AG04450 (cell line): ENCODE measurements around the gene AAR2. TPM values are rescaled to one million over a fixed set of nuclear protein-coding genes. Genes with fewer than 3 reads are reported as not detected.

Experiments used
- CTCF ChIA-PET: fragments of 300-600, 350-600 bp; formaldehyde crosslinking; extraction: SDS; loops from one replicate; lab custom pipeline; 2022; ENCODE audit warnings: antibody characterized with exemption, inconsistent platforms; lab: Charles Lee
- POLR2A ChIA-PET: fragments of 350-600 bp; formaldehyde crosslinking; extraction: SDS; loops from one replicate; lab custom pipeline; 2021; ENCODE audit warnings: antibody characterized with exemption, inconsistent platforms; lab: Yijun Ruan, JAX
- DNase-seq: peaks from one replicate; pipeline ENCODE4 v3.0.0-alpha.2; 2011; ENCODE audit warnings: low read depth, low spot score
- H3K27ac ChIP-seq: one replicate; pipeline ENCODE4 v1.5.1; 2012; ENCODE audit warnings: low read depth, low read length, control low read depth
- H3K27me3 ChIP-seq: one replicate; pipeline ENCODE4 v1.6.0; 2012; ENCODE audit warnings: low read length; ENCODE audit not compliant: control insufficient read depth, insufficient read depth
- H3K4me3 ChIP-seq: 2 replicates; pipeline ENCODE4 v1.5.1; 2011; ENCODE audit warnings: mild to moderate bottlenecking, low read depth, low read length, control low read depth
- H3K9me3 ChIP-seq: 2 replicates; pipeline ENCODE4 v1.5.1; 2012; ENCODE audit warnings: low read length; ENCODE audit not compliant: control insufficient read depth, insufficient read depth
- CTCF ChIP-seq: IDR thresholded peaks from 2 replicates; pipeline ENCODE4 v1.5.1; 2011; ENCODE audit warnings: low read depth, low read length, control low read depth, inconsistent platforms
- polyA plus RNA-seq: library from polyadenylated mRNA; depleted of rRNA; stranded (reverse); fragments of >200 nt; gene quantifications from 2 replicates; pipeline ENCODE4 v1.2.3, GENCODE V29; 2011

The AAR2 gene
- polyA plus RNA-seq, 1 experiment = 25.3 TPM

- H3K9me3 ChIP-seq = no peaks in the 10 kb centered on the region
- no peak overlapping the region for H3K27ac ChIP-seq
- TF ChIP-seq CTCF = no peak
- peaks cover 8% of the 10 kb centered on the region for H3K27me3 ChIP-seq
- DNase-seq = no peak
- CTCF ChIA-PET = no interaction called here
- no peak overlapping the region for H3K4me3 ChIP-seq
- POLR2A ChIA-PET = interaction anchor here (0.5 kb wide), 1 partner anchor 17 kb away, joined by 9 read pairs; no protein-coding TSS in a partner anchor
These were observed 23.1 kb downstream of the AAR2 start for GRCh38 chr20:36259177-36260061.

GRCh38 chr20:36260316-36260715 is 24.0 kb downstream of the AAR2 start:
- no peak for DNase-seq
- POLR2A ChIA-PET = interaction anchor here (0.6 kb wide), 1 partner anchor 180 kb away, joined by 5 read pairs; no protein-coding TSS in a partner anchor
- H3K27ac ChIP-seq = no peak overlapping the region
- H3K27me3 ChIP-seq = peaks cover 14% of the 10 kb centered on the region
- no peak overlapping the region for H3K4me3 ChIP-seq
- no peak for TF ChIP-seq CTCF
- no peaks in the 10 kb centered on the region; the same call in 1 of the 2 replicates for H3K9me3 ChIP-seq
- CTCF ChIA-PET = no interaction called here

- no peak for DNase-seq
- ChIA-PET POLR2A (no interaction called here), CTCF (no interaction called here)
- Histone ChIP-seq H3K4me3 (no peak overlapping the region), H3K9me3 (no peaks in the 10 kb centered on the region; the same call in 1 of the 2 replicates), H3K27ac (no peak overlapping the region), H3K27me3 (peaks cover 15% of the 10 kb centered on the region)
- no peak for TF ChIP-seq CTCF
These were observed 25.3 kb downstream of the AAR2 start for GRCh38 chr20:36261389-36262105.

GRCh38 chr20:36262440-36262839 is 26.2 kb downstream of the AAR2 start:
- no peak for TF ChIP-seq CTCF
- no peaks in the 10 kb centered on the region; the same call in 1 of the 2 replicates for H3K9me3 ChIP-seq
- H3K27ac ChIP-seq = no peak overlapping the region
- ChIA-PET POLR2A (no interaction called here), CTCF (no interaction called here)
- no peak overlapping the region for H3K4me3 ChIP-seq
- DNase-seq = no peak
- peaks cover 17% of the 10 kb centered on the region for H3K27me3 ChIP-seq
